Stimulated activated CD4-positive, alpha-beta T cell treated with anti-CD3 and anti-CD28 coated beads, Interleukin-1b, Interleukin-23, amount 100 ng/mL, for 24 hours (primary cell): ENCODE measurements around the gene POC1B.

Source experiments
- DNase-seq, 4 experiments: peaks; one replicate each; pipeline ENCODE4 v3.0.0-alpha.2; 2020; ENCODE audit warnings: low read depth in 4 of 4, low spot score in 1 of 4

POC1B gene

GRCh38 chr12:89525824-89526770 lies at the start of gene POC1B:
Gene POC1B (minus strand): TSS chr12:89526047. CDS start chr12:89525895, 152 bp downstream.
- DNase-seq, result peak; percentile 34 to 63 (median 60)

- DNase-seq, result no peak
These were observed 49.5 kb upstream of the POC1B start for GRCh38 chr12:89575374-89575773.

GRCh38 chr12:89574736-89575208 lies 48.9 kb upstream of the POC1B start:
- DNase-seq, result no peak

GRCh38 chr12:89573051-89573810 lies 47.4 kb upstream of the POC1B start:
- DNase-seq, result no peak

- DNase-seq, result no peak
These were observed 45.8 kb upstream of the POC1B start for GRCh38 chr12:89571491-89572195.

GRCh38 chr12:89568484-89568883 lies 42.6 kb upstream of the POC1B start:
- DNase-seq, result no peak

GRCh38 chr12:89567691-89568239 lies 41.9 kb upstream of the POC1B start:
- DNase-seq, result no peak

- DNase-seq, result no peak
These were observed 40.8 kb upstream of the POC1B start for GRCh38 chr12:89566615-89567014.

- no peak for DNase-seq
These were observed 39.2 kb upstream of the POC1B start for GRCh38 chr12:89565002-89565401.

GRCh38 chr12:89559753-89560152 lies 33.9 kb upstream of the POC1B start:
- DNase-seq, result no peak

- DNase-seq, result no peak
These were observed 31.1 kb upstream of the POC1B start for GRCh38 chr12:89556976-89557375.

GRCh38 chr12:89552376-89552775 lies 26.5 kb upstream of the POC1B start:
- DNase-seq, result no peak

GRCh38 chr12:89551747-89552146 lies 25.9 kb upstream of the POC1B start:
- no peak for DNase-seq

- no peak for DNase-seq
These were observed 21.3 kb upstream of the POC1B start for GRCh38 chr12:89547101-89547500.

- no peak for DNase-seq
These were observed 20.3 kb upstream of the POC1B start for GRCh38 chr12:89546151-89546550.

- no peak for DNase-seq
These were observed 18.9 kb upstream of the POC1B start for GRCh38 chr12:89544681-89545184.

- DNase-seq, result no peak
These were observed 18.2 kb upstream of the POC1B start for GRCh38 chr12:89544022-89544421.

- DNase-seq, result peak; percentile 32 to 43 (median 36)
These were observed 17.2 kb upstream of the POC1B start for GRCh38 chr12:89542912-89543592.

GRCh38 chr12:89542236-89542635 lies 16.4 kb upstream of the POC1B start:
- DNase-seq, result no peak

GRCh38 chr12:89540586-89540985 lies 14.7 kb upstream of the POC1B start:
- no peak for DNase-seq
